Measurements from ENCODE around the gene TNFRSF4.

TNFRSF4 gene

DNA sequence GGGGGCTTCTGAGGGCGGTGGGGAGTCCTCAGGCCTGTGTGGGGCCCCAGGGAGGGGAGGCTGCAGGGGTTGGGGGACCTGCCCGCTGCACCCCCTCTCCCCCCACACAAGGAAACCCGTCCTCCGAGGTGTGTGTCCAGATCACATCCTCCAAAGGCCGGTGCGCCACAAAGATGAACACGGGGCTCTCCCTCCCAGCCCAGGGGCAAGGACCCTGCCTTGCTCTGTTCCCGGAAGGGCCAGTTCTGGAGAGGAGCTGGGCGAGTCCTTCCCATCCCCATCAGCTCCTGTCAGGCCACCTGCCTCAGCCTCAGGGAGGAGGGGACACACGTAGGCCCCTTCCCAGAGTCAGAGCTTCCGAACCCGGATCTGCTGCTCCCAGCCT lies 42.8 kb downstream of the TNFRSF4 start:
- Histone ChIP-seq H3K4me3 (ENCODE audit: low read length) (no peak overlapping the region), H2BK5ac (ENCODE audit: low read length) (no peak overlapping the region), H3K4ac (ENCODE audit: low read depth, low read length) (no peak overlapping the region), H2BK15ac (replicated peaks; ENCODE audit: low read depth) (no peak overlapping the region), H4K5ac (ENCODE audit: low read length) (no peak overlapping the region), H3K79me1 (ENCODE audit: low read length) (no peaks in the 10 kb centered on the region), H3K27me3 (ENCODE audit: insufficient read depth, low read length, poor library complexity) (no peaks in the 10 kb centered on the region), H3K4me1 (ENCODE audit: control insufficient read depth, low read depth, low read length) (no peaks in the 10 kb centered on the region), H4K8ac (ENCODE audit: low read depth, low read length) (no peak overlapping the region), H3K56ac (ENCODE audit: low read length) (no peak overlapping the region), H3K4me2 (ENCODE audit: low read length) (no peak overlapping the region), H3K23ac (ENCODE audit: low read length) (no peak overlapping the region), H3K27ac (ENCODE audit: low read depth, low read length) (no peak overlapping the region), H3K79me2 (ENCODE audit: control insufficient read depth, insufficient read depth, low read length) (no peaks in the 10 kb centered on the region), H2AK5ac (ENCODE audit: low read length) (no peak overlapping the region), H3K9ac (ENCODE audit: low read length) (no peak overlapping the region), H2BK120ac (ENCODE audit: low read depth, low read length) (no peak overlapping the region), H3K36me3 (ENCODE audit: control insufficient read depth, insufficient read depth, low read length) (no peaks in the 10 kb centered on the region), H3K18ac (ENCODE audit: low read length) (no peak overlapping the region)
- no CpG with 5 or more reads among the region's 12 CpGs for WGBS (ENCODE audit: extremely low coverage, insufficient coverage, low lambda C conversion rate)
- no peak for DNase-seq

DNA sequence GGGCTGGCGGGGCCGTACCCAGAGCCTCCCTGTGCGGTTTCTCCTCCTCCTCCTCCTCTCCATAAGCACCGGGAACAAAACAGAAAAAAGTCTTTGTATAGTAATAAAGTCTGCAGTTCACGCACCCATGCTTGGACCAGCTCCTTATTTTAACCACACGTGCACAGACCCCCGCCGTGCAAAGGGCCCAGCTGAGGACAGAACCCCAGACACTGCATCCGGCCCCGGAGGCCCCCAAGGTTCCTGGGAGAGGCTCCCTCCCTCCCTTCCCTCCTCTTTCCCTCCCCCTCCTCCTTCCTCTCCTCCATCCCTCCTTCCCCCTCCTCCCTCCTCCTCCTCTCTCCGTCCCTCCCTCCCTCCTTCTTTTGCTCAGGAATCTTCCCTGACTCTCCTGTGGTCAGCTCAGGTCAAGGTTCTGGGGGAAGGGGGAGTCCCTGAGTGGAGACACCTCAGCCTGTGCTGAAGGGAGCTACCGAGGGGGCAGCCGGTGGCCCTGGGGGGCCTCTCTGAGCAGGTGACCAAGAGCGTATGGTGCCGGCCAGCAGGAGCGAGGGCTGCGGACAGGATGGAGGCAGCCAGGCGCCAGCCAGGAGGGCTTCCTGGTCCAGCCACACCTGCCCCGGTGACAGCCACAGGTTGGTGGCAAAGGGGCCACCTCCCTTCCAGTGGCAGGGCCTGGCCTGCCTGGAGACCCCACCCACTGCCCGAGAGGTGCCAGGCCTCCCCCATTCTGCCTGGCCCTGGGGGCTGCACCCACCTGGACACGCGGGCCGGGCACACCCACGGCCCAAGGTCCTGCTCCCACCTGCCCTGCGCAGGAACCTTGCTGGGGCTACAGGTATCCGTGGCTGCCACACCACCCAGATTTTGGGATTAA lies 43.5 kb downstream of the TNFRSF4 start:
- Histone ChIP-seq H2BK5ac (ENCODE audit: low read length) (no peak overlapping the region), H2BK15ac (replicated peaks; ENCODE audit: low read depth) (no peak overlapping the region), H3K18ac (ENCODE audit: low read length) (no peak overlapping the region), H2BK120ac (ENCODE audit: low read depth, low read length) (no peak overlapping the region), H3K56ac (ENCODE audit: low read length) (no peak overlapping the region), H3K27ac (ENCODE audit: low read depth, low read length) (no peak overlapping the region), H3K4ac (ENCODE audit: low read depth, low read length) (no peak overlapping the region), H3K79me1 (ENCODE audit: low read length) (no peaks in the 10 kb centered on the region), H2AK5ac (ENCODE audit: low read length) (no peak overlapping the region), H3K4me2 (ENCODE audit: low read length) (no peak overlapping the region), H4K8ac (ENCODE audit: low read depth, low read length) (no peak overlapping the region), H3K79me2 (ENCODE audit: control insufficient read depth, insufficient read depth, low read length) (no peaks in the 10 kb centered on the region), H4K5ac (ENCODE audit: low read length) (no peak overlapping the region), H3K23ac (ENCODE audit: low read length) (no peak overlapping the region), H3K4me3 (ENCODE audit: low read length) (no peak overlapping the region), H3K9ac (ENCODE audit: low read length) (no peak overlapping the region), H3K4me1 (ENCODE audit: control insufficient read depth, low read depth, low read length) (no peaks in the 10 kb centered on the region), H3K27me3 (ENCODE audit: insufficient read depth, low read length, poor library complexity) (no peaks in the 10 kb centered on the region), H3K36me3 (ENCODE audit: control insufficient read depth, insufficient read depth, low read length) (no peaks in the 10 kb centered on the region)
- no CpG with 5 or more reads among the region's 26 CpGs for WGBS (ENCODE audit: extremely low coverage, insufficient coverage, low lambda C conversion rate)
- no peak for DNase-seq

DNA sequence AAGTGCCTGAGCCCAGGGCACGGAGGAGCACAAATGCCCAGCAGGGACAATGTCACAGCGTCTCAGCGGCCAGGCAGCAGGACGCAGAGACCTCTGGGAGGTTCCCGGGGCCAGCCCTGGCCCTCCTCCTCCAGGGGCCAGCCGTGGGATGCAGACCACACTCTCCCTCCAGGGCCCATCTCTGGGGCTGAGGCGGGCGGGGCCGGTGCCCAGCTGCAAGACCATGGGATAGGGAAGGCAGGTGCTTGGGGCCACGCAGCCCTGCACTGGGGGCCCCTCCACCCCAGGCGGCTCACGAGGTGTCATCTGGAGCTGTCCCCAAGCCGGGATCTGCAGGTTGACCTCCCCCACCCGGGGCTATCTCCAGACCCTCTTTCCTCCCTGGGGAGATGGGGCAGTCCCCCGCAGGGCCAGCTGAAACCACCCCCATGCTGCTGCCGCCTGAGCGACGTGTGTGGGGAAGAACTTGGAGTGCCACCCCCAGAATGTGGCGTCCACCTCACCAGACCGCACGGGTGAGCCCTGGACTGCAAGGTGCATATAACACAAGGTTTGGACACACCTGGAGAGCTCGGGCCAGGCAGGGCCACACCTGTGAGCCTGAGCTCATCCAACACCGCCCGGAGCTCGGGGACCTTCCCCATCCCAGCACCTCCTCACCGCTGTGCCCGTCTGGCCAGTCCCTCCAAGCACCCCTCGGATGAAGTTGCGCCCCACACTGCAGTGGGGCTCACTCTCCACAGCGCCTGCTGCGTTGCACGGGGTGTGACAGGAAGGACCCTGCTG lies 44.3 kb downstream of the TNFRSF4 start:
- Histone ChIP-seq H3K79me2 (ENCODE audit: control insufficient read depth, insufficient read depth, low read length) (no peaks in the 10 kb centered on the region), H3K18ac (ENCODE audit: low read length) (no peak overlapping the region), H2BK15ac (replicated peaks; ENCODE audit: low read depth) (no peak overlapping the region), H4K8ac (ENCODE audit: low read depth, low read length) (no peak overlapping the region), H3K79me1 (ENCODE audit: low read length) (no peaks in the 10 kb centered on the region), H3K23ac (ENCODE audit: low read length) (no peak overlapping the region), H3K9ac (ENCODE audit: low read length) (no peak overlapping the region), H3K4ac (ENCODE audit: low read depth, low read length) (no peak overlapping the region), H3K4me3 (ENCODE audit: low read length) (no peak overlapping the region), H2AK5ac (ENCODE audit: low read length) (no peak overlapping the region), H3K36me3 (ENCODE audit: control insufficient read depth, insufficient read depth, low read length) (no peaks in the 10 kb centered on the region), H2BK5ac (ENCODE audit: low read length) (no peak overlapping the region), H3K27me3 (ENCODE audit: insufficient read depth, low read length, poor library complexity) (no peaks in the 10 kb centered on the region), H3K4me2 (ENCODE audit: low read length) (no peak overlapping the region), H3K4me1 (ENCODE audit: control insufficient read depth, low read depth, low read length) (no peaks in the 10 kb centered on the region), H2BK120ac (ENCODE audit: low read depth, low read length) (no peak overlapping the region), H3K56ac (ENCODE audit: low read length) (no peak overlapping the region), H4K5ac (ENCODE audit: low read length) (no peak overlapping the region), H3K27ac (ENCODE audit: low read depth, low read length) (no peak overlapping the region)
- WGBS (ENCODE audit: extremely low coverage, insufficient coverage, low lambda C conversion rate), result no CpG with 5 or more reads among the region's 32 CpGs
- DNase-seq, result no peak

DNA sequence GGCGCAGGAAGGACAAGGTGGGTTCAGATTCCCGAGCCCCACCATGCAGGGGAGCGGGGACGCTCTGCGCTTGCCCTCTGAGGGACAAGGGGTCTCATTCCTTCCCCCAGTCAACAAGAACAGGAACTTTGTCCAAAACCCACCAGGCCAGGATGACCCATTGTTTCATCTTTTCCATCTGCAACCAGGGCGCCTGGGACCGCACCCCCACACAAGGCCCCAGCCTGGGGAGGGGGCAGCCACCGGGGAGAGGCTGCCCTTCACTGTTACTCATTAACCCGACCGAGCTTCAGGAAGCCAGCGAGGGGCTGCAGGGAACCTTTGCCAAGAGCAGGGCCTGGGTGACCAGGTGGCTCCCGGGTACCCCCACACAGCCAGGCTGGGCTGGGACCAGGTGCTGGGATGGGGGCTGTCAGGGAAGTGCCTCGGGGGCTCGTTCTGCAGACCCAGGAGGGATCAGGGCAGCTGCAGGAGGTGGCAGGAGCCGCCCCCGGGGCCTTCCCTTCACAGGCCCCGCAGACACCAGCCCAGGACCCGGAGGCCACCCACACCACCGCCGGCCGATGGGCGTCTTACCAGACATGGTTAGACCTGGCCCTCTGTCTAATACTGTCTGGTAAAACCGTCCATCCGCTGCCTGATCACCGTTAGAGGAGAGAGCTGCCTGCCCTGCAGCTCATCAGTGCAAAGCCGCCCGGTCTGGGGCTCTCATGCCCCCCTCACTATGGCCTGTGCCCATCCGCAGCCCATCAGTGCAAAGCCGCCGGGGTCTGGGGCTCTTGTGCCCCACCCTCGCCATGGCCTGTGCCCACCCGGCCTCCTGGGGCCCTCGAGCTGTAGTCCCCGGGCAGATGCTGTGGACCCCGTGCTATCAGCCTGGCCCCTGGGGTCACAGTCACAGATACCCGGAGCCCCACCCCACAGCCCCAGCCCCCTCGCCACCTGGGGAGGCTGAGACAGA lies 45.2 kb downstream of the TNFRSF4 start:
- no peak overlapping the region for H3K4ac ChIP-seq (ENCODE audit: low read depth, low read length)
- H3K79me1 ChIP-seq (ENCODE audit: low read length), result no peaks in the 10 kb centered on the region
- H3K56ac ChIP-seq (ENCODE audit: low read length), result no peak overlapping the region
- H3K4me3 ChIP-seq (ENCODE audit: low read length), result no peak overlapping the region
- no peak overlapping the region for H3K4me2 ChIP-seq (ENCODE audit: low read length)
- no peaks in the 10 kb centered on the region for H3K36me3 ChIP-seq (ENCODE audit: control insufficient read depth, insufficient read depth, low read length)
- DNase-seq, result no peak
- H3K9ac ChIP-seq (ENCODE audit: low read length), result no peak overlapping the region
- H3K27me3 ChIP-seq (ENCODE audit: insufficient read depth, low read length, poor library complexity), result no peaks in the 10 kb centered on the region
- no peaks in the 10 kb centered on the region for H3K79me2 ChIP-seq (ENCODE audit: control insufficient read depth, insufficient read depth, low read length)
- H2BK120ac ChIP-seq (ENCODE audit: low read depth, low read length), result no peak overlapping the region
- H3K18ac ChIP-seq (ENCODE audit: low read length), result no peak overlapping the region
- H2AK5ac ChIP-seq (ENCODE audit: low read length), result no peak overlapping the region
- H4K5ac ChIP-seq (ENCODE audit: low read length), result no peak overlapping the region
- H3K4me1 ChIP-seq (ENCODE audit: control insufficient read depth, low read depth, low read length), result peaks cover 4% of the 10 kb centered on the region
- H2BK5ac ChIP-seq (ENCODE audit: low read length), result no peak overlapping the region
- H2BK15ac ChIP-seq (replicated peaks; ENCODE audit: low read depth), result no peak overlapping the region
- H4K8ac ChIP-seq (ENCODE audit: low read depth, low read length), result no peak overlapping the region
- no CpG with 5 or more reads among the region's 37 CpGs for WGBS (ENCODE audit: extremely low coverage, insufficient coverage, low lambda C conversion rate)
- no peak overlapping the region for H3K23ac ChIP-seq (ENCODE audit: low read length)
- no peak overlapping the region for H3K27ac ChIP-seq (ENCODE audit: low read depth, low read length)

DNA sequence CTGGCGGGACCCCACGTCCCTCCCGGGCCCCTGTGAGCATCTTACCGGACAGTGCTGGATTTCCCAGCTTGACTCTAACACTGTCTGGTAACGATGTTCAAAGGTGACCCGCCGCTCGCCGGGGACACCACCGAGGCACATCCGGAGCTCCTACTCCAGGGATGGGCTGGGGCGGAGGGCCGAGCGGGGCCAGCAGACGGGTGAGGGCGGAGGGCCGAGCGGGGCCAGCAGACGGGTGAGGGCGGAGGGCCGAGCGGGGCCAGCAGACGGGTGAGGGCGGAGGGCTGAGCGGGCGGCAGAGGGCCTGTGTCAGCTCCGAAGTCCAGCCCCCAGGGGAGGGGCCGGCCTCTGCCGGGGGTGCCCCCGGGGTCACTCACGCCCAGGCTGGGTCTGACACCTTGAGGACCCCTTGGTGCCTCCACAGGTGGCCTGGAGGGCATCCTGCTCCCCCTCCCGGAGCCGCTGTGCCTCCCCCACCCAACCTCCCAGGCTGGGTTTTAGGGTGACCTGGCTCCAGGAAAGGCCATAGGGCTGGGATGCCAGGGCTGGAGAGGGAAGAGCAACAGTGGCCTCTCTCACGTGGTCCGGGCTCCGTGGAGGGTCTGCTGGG lies 46.0 kb downstream of the TNFRSF4 start:
- Histone ChIP-seq H3K36me3 (ENCODE audit: control insufficient read depth, insufficient read depth, low read length) (no peaks in the 10 kb centered on the region), H4K8ac (ENCODE audit: low read depth, low read length) (no peak overlapping the region), H3K27me3 (ENCODE audit: insufficient read depth, low read length, poor library complexity) (no peaks in the 10 kb centered on the region), H3K9ac (ENCODE audit: low read length) (no peak overlapping the region), H3K4me1 (ENCODE audit: control insufficient read depth, low read depth, low read length) (peaks cover 4% of the 10 kb centered on the region), H2BK5ac (ENCODE audit: low read length) (no peak overlapping the region), H3K79me1 (ENCODE audit: low read length) (no peaks in the 10 kb centered on the region), H3K4ac (ENCODE audit: low read depth, low read length) (no peak overlapping the region), H3K23ac (ENCODE audit: low read length) (no peak overlapping the region), H3K4me3 (ENCODE audit: low read length) (no peak overlapping the region), H3K18ac (ENCODE audit: low read length) (no peak overlapping the region), H3K79me2 (ENCODE audit: control insufficient read depth, insufficient read depth, low read length) (no peaks in the 10 kb centered on the region), H2BK15ac (replicated peaks; ENCODE audit: low read depth) (no peak overlapping the region), H4K5ac (ENCODE audit: low read length) (no peak overlapping the region), H2BK120ac (ENCODE audit: low read depth, low read length) (no peak overlapping the region), H3K56ac (ENCODE audit: low read length) (no peak overlapping the region), H2AK5ac (ENCODE audit: low read length) (no peak overlapping the region), H3K4me2 (ENCODE audit: low read length) (no peak overlapping the region), H3K27ac (ENCODE audit: low read depth, low read length) (no peak overlapping the region)
- DNase-seq, result no peak
- no CpG with 5 or more reads among the region's 36 CpGs for WGBS (ENCODE audit: extremely low coverage, insufficient coverage, low lambda C conversion rate)
